ENCODE data around the gene BORCS5.

DNA sequence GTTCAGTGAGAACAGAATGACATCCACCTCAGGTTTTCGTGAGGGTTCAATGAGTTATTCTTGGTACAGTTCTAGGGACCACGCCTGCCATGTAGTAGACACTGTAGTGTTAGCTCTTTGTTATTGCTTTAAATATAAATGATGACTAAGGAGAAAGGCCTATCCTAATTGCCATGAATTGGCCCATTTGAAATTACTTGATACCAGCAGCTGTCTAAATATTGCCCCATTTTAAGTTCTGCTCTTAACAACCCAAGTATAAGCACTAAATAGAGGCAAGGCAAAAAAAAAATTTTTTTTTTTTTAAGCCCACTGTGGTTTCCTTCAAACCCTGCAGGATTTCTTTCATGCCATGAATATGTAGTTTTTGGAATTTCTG lies 84.5 kb downstream of the BORCS5 start:
- TF ChIP-seq POLR2A (IDR thresholded peaks at IDR 0.05; ENCODE audit: low read length) (no peak), GATA1 (IDR thresholded peaks at IDR 0.05; ENCODE audit: low read depth, low read length) (no peak)
